Superior temporal gyrus (tissue), 1 donor: ENCODE data around the gene FOSB.

ENCODE experiments used
- DNase-seq: peaks from one replicate; pipeline ENCODE4 v3.0.0-alpha.2; 2016; ENCODE audit errors: extremely low spot score

Gene FOSB

DNA sequence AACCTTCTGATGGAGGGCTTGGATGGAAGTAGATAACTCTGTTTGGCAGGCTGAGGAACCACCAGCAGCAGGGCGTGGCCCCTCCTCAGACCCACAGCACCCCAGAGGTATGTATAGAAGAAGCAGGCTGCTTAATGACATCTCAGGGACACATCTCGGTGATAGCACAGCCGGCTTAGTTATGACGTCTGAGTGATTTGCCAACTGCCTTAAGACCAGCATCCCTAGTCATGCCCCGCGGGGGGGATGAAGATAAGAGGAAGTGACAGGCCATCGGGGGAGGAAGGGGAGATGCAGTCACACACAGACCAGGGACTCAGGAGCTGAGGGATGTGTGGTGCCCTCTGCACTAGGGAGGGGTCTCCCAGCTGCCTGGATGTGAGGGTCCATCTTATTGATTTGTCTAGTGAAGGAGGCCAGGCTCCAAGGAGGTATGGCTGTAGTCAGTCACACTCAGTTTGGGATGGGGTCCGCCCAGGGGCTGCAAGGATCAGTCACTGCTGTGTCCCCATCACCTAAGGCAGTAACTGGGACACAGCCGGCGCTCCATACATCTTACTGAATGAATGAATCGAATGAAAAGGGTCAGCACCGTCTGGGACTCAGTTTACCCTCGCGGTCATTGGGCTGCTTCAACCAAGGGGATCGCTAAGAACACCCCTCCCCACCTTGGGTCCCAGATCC lies 24.9 kb upstream of the FOSB start:
- DNase-seq: no peak

DNA sequence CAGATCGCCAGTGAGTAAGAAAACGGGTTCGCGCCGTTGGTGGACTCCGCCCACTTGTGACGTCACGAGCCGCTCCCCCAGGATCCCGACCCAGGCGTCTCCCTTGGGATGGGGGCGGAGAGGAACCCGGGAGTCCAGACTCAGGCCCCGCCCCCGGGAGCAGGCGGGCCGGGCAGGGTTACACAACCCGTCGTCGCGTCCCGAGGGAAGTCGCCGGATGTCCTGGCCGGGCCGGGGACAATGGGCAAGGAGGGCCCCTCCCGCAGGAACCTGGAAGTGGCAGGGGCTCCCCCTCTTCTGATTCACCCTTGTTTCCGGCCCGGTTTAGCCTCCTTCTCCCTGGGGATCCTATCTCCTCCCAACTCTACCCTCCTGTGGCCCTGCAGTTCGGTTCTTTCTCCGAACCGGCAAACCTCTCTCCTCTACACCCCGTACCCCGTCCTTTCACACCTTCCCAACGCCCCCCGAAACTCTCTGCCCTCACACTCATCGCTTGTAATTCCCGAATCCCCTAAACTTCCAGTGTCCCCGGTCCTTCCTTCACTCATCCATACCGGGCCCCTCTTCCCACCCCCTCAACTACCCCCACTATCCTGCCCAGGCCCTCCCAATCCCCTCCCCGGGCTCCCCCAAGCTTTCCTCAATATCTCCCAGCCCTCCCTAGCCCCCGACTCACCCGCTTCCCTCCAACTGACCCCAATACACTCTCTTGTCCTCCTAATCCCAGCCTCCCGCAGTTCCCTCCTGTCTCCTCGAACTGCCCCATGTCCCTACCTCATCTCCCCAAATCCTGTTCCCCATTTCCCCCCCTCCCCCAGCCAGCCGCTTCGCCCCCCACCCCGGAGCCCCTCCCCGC lies 24.1 kb upstream of the FOSB start:
- DNase-seq: peak; percentile 64

DNA sequence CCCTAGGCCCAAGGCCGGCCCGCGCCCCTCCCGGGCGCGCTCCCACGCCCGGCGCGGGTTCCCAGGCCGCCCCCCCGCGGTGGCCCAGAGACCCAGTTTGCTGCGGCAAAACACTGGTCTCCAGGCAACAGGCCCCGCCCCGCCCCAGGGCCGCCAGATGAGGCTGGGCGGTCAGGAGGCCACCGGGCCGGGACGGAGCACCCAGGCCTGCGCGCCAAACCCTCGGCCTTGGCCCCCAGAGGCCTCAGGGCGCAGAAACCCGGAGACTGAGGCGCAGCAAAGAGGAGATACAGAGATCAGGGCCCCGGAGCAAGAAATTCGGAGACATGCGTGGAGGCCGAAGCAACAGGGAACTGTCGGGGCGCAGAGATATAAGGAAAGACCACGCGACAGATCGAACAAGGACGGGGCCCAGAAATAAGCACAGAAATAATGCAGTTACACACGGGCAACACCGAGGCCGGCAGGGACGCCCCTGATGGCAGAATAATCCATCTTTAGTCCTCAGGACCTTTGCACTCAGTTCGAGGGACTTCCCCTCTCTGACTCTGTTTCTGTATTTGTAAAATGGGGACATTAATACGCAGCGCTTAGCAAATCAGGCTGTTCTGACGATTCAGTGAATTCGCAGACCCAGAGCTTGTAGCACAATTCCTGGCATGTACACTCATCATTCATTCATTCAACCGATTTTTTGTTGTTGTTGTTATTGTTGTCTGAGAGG lies 23.3 kb upstream of the FOSB start:
- peak; percentile 77 for DNase-seq

DNA sequence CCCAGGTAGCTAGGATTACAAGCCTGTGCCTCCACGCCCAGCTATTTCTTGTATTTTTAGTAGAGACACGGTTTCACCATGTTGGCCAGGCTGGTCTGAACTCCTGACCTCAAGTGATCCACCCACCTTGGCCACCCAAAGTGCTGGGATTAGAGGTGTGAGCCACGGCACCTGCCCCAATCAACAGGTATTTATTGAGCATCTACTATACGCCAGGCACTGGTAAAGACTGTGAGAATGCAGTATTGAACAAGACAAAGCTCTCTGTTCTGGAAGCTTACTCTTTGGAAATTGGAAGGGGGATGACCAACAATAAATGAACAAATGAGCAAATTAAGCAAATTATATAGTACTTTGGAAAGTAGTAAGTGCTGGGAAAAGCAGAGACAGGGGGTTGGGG lies 22.7 kb upstream of the FOSB start:
- no peak for DNase-seq

DNA sequence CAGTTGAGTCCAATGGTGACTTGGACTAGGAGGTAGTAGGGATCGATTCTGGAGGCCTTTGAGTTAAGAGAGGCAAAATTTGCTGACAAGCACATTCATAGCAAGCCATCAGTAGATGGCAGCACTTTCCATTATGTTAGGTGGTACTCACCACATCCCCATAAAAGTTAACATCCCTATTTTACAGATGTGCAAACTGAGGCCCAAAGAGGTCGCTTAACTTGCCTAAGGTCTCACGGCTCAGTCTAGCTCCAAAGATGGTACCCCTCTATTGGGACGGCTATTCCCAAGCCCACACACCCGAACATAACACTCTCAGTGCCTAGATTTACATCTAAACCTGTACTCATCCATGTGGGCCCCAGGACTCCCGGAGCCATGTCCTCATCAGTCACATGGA lies 21.5 kb upstream of the FOSB start:
- peak; percentile 25 for DNase-seq

DNA sequence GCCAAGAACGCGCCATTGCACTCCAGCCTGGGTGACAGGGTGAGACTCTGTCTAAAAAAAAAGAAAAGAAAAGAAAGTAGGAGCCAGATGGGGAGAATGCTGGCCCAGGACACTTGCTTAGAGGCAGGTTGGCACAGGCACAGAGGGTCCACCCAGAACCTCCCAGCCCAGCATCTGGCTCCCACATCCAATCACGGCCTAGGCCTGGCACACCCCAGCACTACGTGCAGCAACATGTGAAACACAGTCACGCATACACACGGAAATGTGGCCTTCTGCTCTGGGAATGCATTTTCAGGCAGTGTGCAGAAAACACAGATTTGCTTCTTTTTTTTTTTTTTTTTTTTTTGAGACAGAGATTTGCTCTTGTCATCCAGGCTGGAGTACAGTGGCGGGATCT lies 20.9 kb upstream of the FOSB start:
- no peak for DNase-seq

DNA sequence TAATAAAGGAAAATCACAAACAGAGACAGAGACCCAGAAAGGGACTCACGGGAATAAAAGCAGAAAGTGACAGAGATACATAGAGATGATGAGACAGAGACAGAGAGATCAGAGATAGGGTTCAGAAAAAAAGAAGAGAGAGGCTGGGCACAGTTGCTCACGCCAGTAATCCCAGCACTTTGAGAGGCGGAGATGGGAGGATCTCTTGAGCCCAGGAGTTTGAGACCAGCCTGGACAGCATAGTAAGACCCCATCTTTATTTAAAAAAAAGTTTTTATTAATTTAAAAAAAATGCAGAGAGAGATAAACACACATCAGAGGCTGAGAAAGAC lies 19.4 kb upstream of the FOSB start:
- no peak for DNase-seq

DNA sequence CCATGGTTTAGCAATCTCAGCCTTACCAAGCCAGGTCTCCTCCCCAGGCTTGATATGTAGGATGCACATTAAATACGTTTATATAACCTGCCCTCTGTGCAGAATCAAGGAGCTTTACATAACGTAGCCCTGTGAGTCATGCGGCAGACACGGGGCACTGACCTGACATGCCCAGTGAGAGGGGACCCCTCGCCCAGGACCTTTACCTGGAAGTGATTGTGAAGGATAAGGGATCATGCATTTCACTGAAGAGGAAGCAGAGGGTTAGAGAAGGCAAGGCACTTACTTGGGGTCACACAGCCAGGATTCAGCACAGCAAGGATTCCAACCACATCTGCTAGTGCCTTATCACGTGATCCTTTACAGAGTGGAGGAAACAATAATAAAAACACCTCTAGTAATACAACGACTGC lies 18.9 kb upstream of the FOSB start:
- peak; percentile 17 for DNase-seq

DNA sequence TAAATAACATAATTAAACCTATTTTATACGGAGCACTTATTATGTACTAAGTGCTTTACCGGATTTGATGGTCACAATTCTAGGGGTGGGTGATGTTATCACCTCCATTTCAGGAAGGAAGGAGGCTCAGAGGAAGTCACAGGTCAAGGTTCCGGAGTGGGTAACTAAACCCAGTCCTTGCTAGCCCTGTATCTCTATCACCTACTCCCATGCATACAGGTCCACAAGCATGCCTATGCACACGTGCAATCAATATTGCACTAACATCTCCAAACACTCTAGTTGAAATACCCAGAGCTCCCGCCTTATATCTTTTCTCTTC lies 17.8 kb upstream of the FOSB start:
- peak; percentile 34 for DNase-seq

DNA sequence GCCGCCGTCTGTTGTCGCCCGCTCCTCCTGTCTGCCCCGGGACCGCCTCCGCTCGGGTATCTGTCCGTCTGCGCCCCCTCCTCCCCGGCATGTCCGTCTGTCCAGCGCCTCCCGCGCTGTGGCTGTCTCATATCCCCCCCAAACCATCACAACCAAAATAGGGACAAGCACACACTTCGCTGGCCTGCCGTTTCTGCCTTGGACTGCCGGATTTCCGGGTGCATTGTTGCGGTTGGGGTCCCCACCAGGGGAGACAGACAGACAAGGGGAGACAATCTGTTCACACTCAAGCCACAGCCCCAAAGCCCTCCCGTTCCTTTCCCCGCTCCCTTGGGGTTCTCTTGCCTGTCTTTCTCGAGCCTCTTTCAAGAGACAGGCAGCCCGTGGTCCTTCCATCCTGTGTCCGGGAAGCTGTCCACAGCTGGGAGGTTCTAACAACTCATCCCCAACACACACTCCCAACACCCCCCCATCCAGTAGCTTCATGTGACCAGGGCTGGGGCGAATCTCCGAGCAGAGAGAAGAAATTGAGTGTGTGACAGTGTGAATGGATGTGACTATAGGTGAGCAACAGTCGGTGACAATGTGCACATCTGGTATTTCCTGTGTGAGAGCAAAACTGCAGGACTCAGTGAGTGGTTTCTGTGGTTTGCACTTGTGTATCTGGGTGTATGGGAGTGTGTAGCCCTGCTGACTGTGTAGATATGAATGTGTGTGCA lies 16.5 kb upstream of the FOSB start:
- DNase-seq: peak; percentile 23

DNA sequence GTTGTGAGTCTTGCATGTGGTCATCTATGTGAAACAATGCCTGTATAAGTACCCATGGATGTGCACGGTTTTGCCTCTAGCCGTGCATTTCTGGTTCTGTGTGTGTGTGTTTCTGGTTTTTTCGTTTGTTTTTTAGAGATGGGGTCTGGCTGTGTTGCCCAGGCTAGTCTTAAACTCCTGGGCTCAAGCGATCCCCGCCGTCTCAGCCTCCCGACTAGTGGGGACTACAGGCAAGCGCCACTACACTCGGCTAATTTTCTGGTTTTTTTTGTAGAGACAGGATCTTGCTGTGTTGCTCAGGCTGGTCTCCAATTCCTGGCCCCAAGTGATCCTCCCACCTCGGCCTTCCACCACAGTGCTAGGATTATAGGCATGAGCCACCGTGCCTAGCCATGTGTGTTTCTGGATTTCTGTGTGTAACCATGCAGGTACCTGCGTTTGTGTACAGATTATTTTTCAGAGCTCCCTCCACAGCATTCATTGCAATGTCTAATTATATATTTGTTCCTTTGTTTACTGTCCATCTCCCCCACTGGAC lies 15.9 kb upstream of the FOSB start:
- DNase-seq: no peak

DNA sequence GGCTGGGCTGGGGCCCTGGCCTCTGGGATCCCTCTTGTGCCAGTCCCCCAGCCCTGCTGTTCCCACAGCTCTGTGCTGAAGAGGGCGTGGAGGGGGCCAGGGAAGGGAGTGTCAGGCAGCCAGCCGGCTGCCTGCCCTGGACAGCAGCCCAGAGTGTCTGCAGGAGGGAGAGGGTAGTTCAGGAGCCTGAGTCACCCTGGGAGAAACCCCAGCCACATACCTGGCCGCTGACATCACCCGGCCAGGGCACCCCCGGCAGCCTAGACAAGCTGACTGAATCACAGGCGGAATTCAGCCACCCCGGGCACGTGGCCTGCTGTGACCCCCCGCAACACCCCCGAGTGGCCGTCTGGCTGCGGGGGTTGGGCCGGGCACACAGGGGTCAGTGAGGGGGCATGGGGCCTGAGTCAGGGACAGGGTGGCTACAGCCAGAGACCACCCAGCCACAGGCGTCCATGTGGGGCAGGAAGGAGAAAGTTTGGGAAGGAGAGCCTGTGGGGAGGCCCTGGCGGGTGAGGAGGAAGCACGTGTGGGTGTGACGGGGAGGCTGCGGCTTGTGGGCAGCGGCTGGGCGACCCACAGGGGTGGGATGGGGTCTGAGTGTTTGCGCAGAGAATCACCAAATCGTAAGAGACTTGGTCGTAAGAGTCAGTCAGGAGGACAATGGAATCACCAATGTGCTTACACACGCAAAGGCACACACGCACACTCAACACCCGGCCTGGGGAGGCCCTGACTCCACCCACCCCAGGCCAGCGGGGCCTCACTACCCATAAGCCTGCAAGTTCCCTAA lies 11.9 kb upstream of the FOSB start:
- no peak for DNase-seq

DNA sequence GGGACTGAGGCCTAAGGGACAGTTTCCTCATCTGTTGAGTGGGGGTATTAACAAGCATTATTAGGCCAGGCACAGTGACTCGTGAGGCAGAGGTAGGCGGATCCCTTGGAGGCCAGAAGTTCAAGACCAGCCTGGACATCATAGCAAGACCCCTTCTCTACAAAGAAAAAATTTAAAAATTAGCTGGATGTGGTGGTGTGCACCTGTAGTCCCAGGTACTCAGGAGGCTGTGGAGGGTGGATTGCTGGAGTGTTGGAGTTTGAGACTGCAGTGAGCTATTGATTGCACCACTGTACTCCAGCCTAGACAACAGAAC lies 11.3 kb upstream of the FOSB start:
- no peak for DNase-seq

DNA sequence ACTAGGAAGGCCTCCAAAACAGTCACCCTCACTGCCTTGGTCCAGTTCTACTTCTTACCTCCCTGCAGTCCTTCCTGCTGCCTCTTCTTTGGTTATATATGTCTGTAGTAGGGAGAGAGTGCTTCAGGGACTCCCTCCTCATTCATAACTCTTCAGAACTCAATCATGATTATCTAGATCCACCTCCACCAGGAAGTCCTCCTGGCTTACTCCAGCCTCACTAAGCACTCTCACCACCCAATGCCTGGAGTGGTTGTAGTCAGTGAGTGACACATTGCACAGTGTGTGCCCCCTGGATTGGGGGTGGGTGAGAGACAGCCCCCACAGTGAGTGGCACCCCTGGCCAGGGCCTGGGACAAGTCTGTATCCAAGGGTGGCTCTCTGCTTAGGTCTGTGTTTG lies 10.0 kb upstream of the FOSB start:
- no peak for DNase-seq

DNA sequence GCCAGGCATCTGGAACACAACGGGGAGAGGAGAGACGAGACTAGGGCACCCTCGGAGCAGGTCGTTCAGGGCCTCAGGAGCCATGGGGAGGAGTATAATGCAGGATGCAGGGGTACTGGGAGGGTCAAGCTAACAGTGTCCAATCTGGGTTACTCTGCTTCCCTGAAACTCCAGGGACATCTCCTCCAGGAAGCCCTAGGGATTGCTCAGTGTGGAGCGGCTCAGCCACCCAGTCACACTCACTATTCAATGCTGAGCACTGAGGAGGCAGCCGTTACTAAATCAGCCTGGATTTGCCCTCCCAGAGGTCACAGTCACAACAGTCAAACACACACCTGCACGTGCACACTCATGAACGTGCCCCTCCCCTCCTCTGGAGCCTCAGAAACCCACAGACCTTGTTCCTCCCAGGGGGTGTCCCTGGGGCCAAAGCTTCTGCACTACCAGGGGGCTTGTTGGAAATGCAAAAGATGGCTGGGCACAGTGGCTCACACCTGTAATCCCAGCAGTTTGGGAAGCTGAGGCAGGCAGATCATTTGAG lies 6.9 kb upstream of the FOSB start:
- DNase-seq: no peak

DNA sequence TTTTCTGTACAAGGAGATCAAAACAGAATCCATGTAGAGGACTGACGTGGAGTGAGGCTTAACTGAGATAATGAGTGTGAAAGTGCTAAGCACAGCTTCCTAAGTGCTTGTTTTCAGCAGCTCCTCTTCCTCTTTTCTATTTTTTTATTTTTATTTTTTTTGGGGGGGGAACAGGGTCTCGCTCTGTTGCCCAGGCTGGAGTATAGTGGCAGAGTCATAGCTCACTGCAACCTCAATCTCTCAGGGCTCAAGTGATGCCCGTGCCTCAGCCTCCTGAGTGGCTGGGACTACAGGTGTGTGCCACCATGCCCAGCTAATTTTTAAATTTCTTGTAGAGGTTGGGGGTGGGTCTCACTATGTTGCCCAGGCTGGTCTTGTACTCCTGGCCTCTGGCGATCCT lies 5.6 kb upstream of the FOSB start:
- no peak for DNase-seq

DNA sequence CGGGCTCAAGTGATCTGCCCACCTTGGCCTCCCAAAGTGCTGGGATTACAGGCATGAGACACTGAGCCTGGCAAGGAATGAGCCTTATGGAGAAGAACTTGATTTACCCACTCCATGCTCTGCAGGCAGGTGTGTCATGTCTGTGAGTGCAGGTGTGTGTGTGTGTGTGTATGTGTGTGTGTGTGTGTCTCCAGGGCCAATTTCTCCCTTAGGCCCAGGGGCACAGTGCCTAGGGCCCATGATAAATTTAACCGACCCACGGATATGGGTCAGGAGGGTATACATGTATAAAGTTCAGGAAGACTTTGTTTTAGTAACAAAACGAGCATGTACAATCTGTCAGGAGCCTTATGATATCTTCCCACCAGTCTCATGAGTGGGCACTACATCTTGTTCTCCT lies 4.6 kb upstream of the FOSB start:
- DNase-seq: no peak

DNA sequence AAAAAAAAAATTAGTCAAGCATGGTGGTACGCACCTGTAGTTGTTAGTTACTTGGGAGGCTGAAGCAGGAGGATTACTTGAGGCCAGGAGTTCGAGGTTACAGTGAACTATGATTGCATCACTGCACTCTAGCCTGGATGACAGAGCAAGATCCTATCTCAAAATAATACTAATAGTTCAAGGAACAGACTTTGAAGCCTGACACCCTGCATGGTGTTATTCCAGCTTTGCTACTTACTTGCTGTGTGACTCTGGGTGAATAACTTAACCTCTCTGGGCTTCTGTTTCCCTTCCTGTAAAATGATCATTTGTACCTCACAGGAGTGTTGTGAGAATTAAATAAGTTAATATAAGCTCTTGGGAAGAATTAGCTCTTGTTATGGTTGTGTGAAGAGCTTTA lies 3.5 kb upstream of the FOSB start:
- no peak for DNase-seq

DNA sequence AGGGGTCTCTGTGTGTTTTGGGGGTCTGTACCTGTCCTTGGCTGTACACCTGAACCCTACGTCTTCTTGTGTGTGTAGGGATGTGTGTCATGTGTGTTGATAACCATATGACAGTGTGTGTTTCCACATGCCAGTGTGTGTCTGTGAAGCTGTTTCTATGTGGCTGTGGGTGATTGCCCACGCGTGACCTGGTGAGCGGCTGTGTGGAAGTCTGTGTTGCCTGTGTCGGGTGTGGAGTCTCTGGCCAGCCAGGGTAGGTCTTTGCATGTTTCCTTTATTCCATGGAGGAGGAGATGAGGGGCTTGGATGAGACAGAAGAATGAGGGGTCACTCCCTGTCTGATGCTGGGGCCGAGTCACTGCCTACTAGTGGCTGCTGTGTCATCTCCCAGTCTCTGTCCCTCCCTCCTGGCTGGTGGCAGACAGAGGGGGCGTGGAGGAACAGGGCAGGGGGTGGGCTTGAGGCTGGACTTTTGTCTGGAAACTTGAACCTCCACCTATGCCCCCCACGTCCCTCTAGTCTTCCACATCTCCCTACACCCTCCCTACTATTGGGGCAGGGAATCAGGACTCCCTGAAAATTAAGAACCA lies 2.8 kb upstream of the FOSB start:
- DNase-seq: no peak

DNA sequence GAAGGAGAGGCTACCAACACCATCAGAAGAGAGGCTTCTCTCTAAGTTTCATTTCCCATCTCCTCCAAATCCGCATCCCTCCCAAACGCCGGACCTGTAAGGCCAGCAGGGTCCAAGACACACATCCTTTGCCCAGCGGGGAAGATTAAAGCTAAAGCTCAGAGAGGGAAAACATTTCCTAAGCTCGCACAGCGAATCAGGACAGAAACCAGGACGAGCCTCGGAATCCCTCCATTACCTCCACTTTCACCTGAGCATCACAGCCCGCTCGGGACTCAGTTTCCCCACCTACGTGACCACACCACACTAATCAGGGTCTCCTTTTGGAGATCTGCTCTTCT lies 711 bp upstream of the FOSB start:
- peak; percentile 26 for DNase-seq

DNA sequence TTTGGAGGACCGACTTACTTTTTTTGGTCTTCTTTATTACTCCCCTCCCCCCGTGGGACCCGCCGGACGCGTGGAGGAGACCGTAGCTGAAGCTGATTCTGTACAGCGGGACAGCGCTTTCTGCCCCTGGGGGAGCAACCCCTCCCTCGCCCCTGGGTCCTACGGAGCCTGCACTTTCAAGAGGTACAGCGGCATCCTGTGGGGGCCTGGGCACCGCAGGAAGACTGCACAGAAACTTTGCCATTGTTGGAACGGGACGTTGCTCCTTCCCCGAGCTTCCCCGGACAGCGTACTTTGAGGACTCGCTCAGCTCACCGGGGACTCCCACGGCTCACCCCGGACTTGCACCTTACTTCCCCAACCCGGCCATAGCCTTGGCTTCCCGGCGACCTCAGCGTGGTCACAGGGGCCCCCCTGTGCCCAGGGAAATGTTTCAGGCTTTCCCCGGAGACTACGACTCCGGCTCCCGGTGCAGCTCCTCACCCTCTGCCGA lies 409 bp downstream of the FOSB start:
- DNase-seq: no peak
